Type B pancreatic cell (in vitro differentiated cells): ENCODE measurements around the gene CCDC107. TPM values are rescaled to one million over a fixed set of nuclear protein-coding genes. Genes with fewer than 3 reads are reported as not detected.

Experiments used
- DNase-seq: peaks from one replicate; pipeline ENCODE4 v3.0.0; 2021; ENCODE audit warnings: mixed read lengths; ENCODE audit not compliant: unreplicated experiment; ENCODE audit errors: extremely low spot score
- H3K27ac Mint-ChIP-seq: 2 replicates; pipeline ENCODE4 v1.8.0; 2021; ENCODE audit warnings: mild to moderate bottlenecking, mixed read lengths
- H3K27me3 Mint-ChIP-seq: 2 replicates; pipeline ENCODE4 v1.8.0; 2021; ENCODE audit warnings: mixed read lengths
- H3K36me3 Mint-ChIP-seq: 2 replicates; pipeline ENCODE4 v1.8.0; 2021; ENCODE audit warnings: mixed read lengths
- H3K4me1 Mint-ChIP-seq: one replicate; pipeline ENCODE4 v1.8.0; 2021; ENCODE audit warnings: mixed read lengths; ENCODE audit not compliant: unreplicated experiment
- H3K4me3 Mint-ChIP-seq: 2 replicates; pipeline ENCODE4 v1.8.0; 2021; ENCODE audit warnings: mild to moderate bottlenecking, mixed read lengths
- H3K9me3 Mint-ChIP-seq: 2 replicates; pipeline ENCODE4 v1.8.0; 2021; ENCODE audit warnings: mixed read lengths
- CTCF ChIP-seq: fragments of 200-600 bp; sonication (generic); conservative IDR thresholded peaks from 2 replicates; pipeline ENCODE4 v1.5.0; 2021; ENCODE audit warnings: antibody characterized with exemption, mild to moderate bottlenecking
- total RNA-seq: library from RNA; stranded (reverse); gene quantifications from 2 replicates; pipeline ENCODE4 v1.2.1, GENCODE V29; 2021; ENCODE audit warnings: low replicate concordance

Gene CCDC107
- total RNA-seq, 1 donor from 2014 or later, result 17.2 TPM

GRCh38 chr9:35675204-35675603 is 17.1 kb downstream of the CCDC107 start:
- no peak for DNase-seq
- H3K27ac Mint-ChIP-seq, result no peak overlapping the region
- no peak for TF ChIP-seq CTCF
- H3K4me3 Mint-ChIP-seq, result peak overlapping the region; percentile 79
- H3K27me3 Mint-ChIP-seq, result peaks cover 10% of the 10 kb centered on the region
- H3K36me3 Mint-ChIP-seq, result no peaks in the 10 kb centered on the region
- H3K4me1 Mint-ChIP-seq, result peaks cover 19% of the 10 kb centered on the region
- no peaks in the 10 kb centered on the region for H3K9me3 Mint-ChIP-seq

- Mint-ChIP-seq H3K27ac (peak overlapping the region; percentile 48), H3K27me3 (peaks cover 10% of the 10 kb centered on the region), H3K36me3 (no peaks in the 10 kb centered on the region), H3K9me3 (no peaks in the 10 kb centered on the region), H3K4me3 (peak overlapping the region; percentile 86), H3K4me1 (peaks cover 15% of the 10 kb centered on the region)
- DNase-seq, result peak; percentile 87
- peak; percentile 19 for TF ChIP-seq CTCF
These were observed 17.8 kb downstream of the CCDC107 start for GRCh38 chr9:35675732-35676392.

GRCh38 chr9:35679091-35679490 is 21.0 kb downstream of the CCDC107 start:
- no peak overlapping the region for H3K27ac Mint-ChIP-seq
- no peak for DNase-seq
- peaks cover 27% of the 10 kb centered on the region for H3K4me1 Mint-ChIP-seq
- H3K36me3 Mint-ChIP-seq, result peaks cover 9% of the 10 kb centered on the region
- peak overlapping the region; percentile 14 for H3K4me3 Mint-ChIP-seq
- H3K27me3 Mint-ChIP-seq, result peaks cover 10% of the 10 kb centered on the region
- TF ChIP-seq CTCF, result no peak
- H3K9me3 Mint-ChIP-seq, result no peaks in the 10 kb centered on the region

- Mint-ChIP-seq H3K27me3 (peaks cover 3% of the 10 kb centered on the region), H3K4me3 (no peak overlapping the region), H3K36me3 (peaks cover 9% of the 10 kb centered on the region), H3K9me3 (no peaks in the 10 kb centered on the region), H3K4me1 (peaks cover 27% of the 10 kb centered on the region), H3K27ac (no peak overlapping the region)
- TF ChIP-seq CTCF, result no peak
- no peak for DNase-seq
These were observed 21.8 kb downstream of the CCDC107 start for GRCh38 chr9:35679766-35680330.

GRCh38 chr9:35680331-35681105 is 22.4 kb downstream of the CCDC107 start:
- no peak for DNase-seq
- Mint-ChIP-seq H3K4me3 (no peak overlapping the region), H3K4me1 (peaks cover 27% of the 10 kb centered on the region), H3K36me3 (peaks cover 9% of the 10 kb centered on the region), H3K9me3 (no peaks in the 10 kb centered on the region), H3K27me3 (peaks cover 3% of the 10 kb centered on the region), H3K27ac (no peak overlapping the region)
- no peak for TF ChIP-seq CTCF
